ENCODE measurements around the gene HES4. TPM values are rescaled to one million over a fixed set of nuclear protein-coding genes. Genes with fewer than 3 reads are reported as not detected.

The HES4 gene
- total and polyA plus RNA-seq, 2 of the 13 experiments (the other 11 are each of a cell fraction or from before 2014, with no cell fraction given), result 8.8 to 10.6 TPM

DNA sequence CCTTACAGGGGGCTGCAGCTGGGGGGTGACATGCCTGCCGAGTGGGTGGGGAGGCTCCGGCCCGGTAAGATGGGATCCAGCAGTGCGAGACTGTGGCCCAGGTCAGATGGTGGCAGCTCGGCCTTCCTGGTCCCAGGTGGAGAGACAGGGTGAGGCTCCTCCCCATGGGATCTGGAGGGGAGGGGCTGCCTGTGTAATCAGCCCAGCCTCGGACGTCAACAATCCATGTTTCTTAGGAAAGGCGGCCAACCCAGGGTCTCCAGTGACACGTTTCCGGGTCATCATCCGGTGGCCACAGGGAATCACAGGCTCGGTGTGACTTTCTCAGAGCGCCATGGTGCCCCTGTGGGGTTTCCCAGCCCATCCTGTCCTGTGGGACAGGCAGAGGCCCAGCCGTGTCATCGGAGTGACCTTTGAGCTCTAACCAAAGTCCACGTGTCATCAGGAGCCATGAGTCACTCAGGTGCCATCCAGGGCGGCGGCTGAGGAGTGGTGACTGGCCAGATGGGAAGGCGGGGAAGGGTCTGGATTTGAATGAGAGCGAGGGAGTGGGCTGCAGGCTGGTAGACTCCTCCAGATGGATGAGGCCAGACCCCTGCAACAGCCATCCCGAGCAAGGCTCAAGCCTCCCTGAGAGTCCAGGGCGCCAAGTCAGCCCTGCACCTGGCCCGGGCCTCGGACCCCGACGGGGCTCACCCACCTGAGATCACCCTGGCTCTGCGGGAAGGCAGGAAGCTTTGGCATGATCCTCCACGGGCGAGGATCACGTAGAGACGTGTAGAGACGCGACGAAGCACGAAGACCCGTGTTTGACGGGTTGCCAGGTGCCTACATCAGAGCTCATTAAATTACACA is 6.6 kb upstream of the HES4 start (continued):
- TF ChIP-seq, protein P1, sequence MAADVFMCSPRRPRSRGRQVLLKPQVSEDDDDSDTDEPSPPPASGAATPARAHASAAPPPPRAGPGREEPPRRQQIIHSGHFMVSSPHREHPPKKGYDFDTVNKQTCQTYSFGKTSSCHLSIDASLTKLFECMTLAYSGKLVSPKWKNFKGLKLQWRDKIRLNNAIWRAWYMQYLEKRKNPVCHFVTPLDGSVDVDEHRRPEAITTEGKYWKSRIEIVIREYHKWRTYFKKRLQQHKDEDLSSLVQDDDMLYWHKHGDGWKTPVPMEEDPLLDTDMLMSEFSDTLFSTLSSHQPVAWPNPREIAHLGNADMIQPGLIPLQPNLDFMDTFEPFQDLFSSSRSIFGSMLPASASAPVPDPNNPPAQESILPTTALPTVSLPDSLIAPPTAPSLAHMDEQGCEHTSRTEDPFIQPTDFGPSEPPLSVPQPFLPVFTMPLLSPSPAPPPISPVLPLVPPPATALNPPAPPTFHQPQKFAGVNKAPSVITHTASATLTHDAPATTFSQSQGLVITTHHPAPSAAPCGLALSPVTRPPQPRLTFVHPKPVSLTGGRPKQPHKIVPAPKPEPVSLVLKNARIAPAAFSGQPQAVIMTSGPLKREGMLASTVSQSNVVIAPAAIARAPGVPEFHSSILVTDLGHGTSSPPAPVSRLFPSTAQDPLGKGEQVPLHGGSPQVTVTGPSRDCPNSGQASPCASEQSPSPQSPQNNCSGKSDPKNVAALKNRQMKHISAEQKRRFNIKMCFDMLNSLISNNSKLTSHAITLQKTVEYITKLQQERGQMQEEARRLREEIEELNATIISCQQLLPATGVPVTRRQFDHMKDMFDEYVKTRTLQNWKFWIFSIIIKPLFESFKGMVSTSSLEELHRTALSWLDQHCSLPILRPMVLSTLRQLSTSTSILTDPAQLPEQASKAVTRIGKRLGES (CRISPR knock-in tag; IDR thresholded peaks at IDR 0.05; ENCODE audit: borderline replicate concordance), result 0 out of 2 replicates have a peak, but pooled peaks have one; percentile 69
- 0 out of 2 replicates have a peak, but pooled peaks have one; percentile 20 for TF ChIP-seq ZNF879 (CRISPR knock-in tag; IDR thresholded peaks at IDR 0.05)
- TF ChIP-seq RCOR2 (CRISPR knock-in tag; IDR thresholded peaks at IDR 0.05), result peak; percentile 90
- TF ChIP-seq EHMT2 (IDR thresholded peaks at IDR 0.05; ENCODE audit: borderline replicate concordance, low read depth, low read length), result no peak
- TF ChIP-seq, protein P2, sequence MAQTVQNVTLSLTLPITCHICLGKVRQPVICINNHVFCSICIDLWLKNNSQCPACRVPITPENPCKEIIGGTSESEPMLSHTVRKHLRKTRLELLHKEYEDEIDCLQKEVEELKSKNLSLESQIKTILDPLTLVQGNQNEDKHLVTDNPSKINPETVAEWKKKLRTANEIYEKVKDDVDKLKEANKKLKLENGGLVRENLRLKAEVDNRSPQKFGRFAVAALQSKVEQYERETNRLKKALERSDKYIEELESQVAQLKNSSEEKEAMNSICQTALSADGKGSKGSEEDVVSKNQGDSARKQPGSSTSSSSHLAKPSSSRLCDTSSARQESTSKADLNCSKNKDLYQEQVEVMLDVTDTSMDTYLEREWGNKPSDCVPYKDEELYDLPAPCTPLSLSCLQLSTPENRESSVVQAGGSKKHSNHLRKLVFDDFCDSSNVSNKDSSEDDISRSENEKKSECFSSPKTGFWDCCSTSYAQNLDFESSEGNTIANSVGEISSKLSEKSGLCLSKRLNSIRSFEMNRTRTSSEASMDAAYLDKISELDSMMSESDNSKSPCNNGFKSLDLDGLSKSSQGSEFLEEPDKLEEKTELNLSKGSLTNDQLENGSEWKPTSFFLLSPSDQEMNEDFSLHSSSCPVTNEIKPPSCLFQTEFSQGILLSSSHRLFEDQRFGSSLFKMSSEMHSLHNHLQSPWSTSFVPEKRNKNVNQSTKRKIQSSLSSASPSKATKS (CRISPR knock-in tag; IDR thresholded peaks at IDR 0.05), result 0 out of 2 replicates have a peak, but pooled peaks have one; percentile 85
- no peak for TF ChIP-seq ZNF720 (CRISPR knock-in tag; IDR thresholded peaks at IDR 0.05)
- peak; percentile 49; the same call in 1 of the 2 replicates for TF ChIP-seq SIX4 (CRISPR knock-in tag; IDR thresholded peaks at IDR 0.05)
- TF ChIP-seq ZNF138 (CRISPR knock-in tag; IDR thresholded peaks at IDR 0.05; ENCODE audit: low read depth), result no peak
- 0 out of 2 replicates have a peak, but pooled peaks have one; percentile 47 for TF ChIP-seq KDM4B (CRISPR knock-in tag; IDR thresholded peaks at IDR 0.05)
- peak; percentile 68; the same call in 1 of the 2 replicates for TF ChIP-seq ZNF326 (CRISPR knock-in tag; IDR thresholded peaks at IDR 0.05; ENCODE audit: borderline replicate concordance)
- no peak for TF ChIP-seq SNRNP70 (IDR thresholded peaks at IDR 0.05; ENCODE audit: low read depth, low read length)
- peak; percentile 78 for TF ChIP-seq SP4 (CRISPR knock-in tag; IDR thresholded peaks at IDR 0.05)
- TF ChIP-seq, protein P3, sequence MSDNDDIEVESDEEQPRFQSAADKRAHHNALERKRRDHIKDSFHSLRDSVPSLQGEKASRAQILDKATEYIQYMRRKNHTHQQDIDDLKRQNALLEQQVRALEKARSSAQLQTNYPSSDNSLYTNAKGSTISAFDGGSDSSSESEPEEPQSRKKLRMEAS (IDR thresholded peaks at IDR 0.05), result no peak
- TF ChIP-seq GZF1 (CRISPR knock-in tag; IDR thresholded peaks at IDR 0.05), result no peak
- TF ChIP-seq ZKSCAN5 (CRISPR knock-in tag; IDR thresholded peaks at IDR 0.05), result no peak
- no peak for TF ChIP-seq FLYWCH1 (CRISPR knock-in tag; IDR thresholded peaks at IDR 0.05)
- TF ChIP-seq RARG (CRISPR knock-in tag; IDR thresholded peaks at IDR 0.05; ENCODE audit: low read depth), result no peak
- TF ChIP-seq MTF1 (CRISPR knock-in tag; IDR thresholded peaks at IDR 0.05), result no peak
- TF ChIP-seq YY1 (IDR thresholded peaks at IDR 0.05; ENCODE audit: insufficient read depth, insufficient replicate concordance, low read depth, low read length), result peak; percentile 78
- TF ChIP-seq RARA (CRISPR knock-in tag; IDR thresholded peaks at IDR 0.05), result peak; percentile 88
- TF ChIP-seq, protein P4, sequence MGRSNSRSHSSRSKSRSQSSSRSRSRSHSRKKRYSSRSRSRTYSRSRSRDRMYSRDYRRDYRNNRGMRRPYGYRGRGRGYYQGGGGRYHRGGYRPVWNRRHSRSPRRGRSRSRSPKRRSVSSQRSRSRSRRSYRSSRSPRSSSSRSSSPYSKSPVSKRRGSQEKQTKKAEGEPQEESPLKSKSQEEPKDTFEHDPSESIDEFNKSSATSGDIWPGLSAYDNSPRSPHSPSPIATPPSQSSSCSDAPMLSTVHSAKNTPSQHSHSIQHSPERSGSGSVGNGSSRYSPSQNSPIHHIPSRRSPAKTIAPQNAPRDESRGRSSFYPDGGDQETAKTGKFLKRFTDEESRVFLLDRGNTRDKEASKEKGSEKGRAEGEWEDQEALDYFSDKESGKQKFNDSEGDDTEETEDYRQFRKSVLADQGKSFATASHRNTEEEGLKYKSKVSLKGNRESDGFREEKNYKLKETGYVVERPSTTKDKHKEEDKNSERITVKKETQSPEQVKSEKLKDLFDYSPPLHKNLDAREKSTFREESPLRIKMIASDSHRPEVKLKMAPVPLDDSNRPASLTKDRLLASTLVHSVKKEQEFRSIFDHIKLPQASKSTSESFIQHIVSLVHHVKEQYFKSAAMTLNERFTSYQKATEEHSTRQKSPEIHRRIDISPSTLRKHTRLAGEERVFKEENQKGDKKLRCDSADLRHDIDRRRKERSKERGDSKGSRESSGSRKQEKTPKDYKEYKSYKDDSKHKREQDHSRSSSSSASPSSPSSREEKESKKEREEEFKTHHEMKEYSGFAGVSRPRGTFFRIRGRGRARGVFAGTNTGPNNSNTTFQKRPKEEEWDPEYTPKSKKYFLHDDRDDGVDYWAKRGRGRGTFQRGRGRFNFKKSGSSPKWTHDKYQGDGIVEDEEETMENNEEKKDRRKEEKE (IDR thresholded peaks at IDR 0.05), result no peak
- peak; percentile 83 for TF ChIP-seq ZNF331 (CRISPR knock-in tag; IDR thresholded peaks at IDR 0.05)

Measured in HepG2 (cell line).